GM23338 (cell line): ENCODE measurements around the gene PLPP4. TPM values are rescaled to one million over a fixed set of nuclear protein-coding genes. Genes with fewer than 3 reads are reported as not detected.

Experiments
- ATAC-seq: fragments of 200-7000 bp; cut with Tn5 transposase; 3 replicates; pipeline ENCODE4 v1.9.1; 2020
- DNase-seq: peaks from one replicate; pipeline ENCODE4 v3.0.0-alpha.2; 2015; ENCODE audit warnings: low spot score
- H2AFZ ChIP-seq: fragments of 200-600 bp; sonication (generic); 2 replicates; pipeline ENCODE4 v1.8.0; 2016; ENCODE audit warnings: antibody characterized with exemption, mild to moderate bottlenecking, moderate library complexity
- H3F3A ChIP-seq: fragments of 200-600 bp; sonication (generic); replicated peaks from 2 replicates; pipeline ENCODE4 v1.8.0; 2017; ENCODE audit warnings: antibody characterized with exemption, mixed run types, low read depth
- H3K27ac ChIP-seq: fragments of 200-600 bp; sonication (generic); 2 replicates; pipeline ENCODE4 v1.6.1; 2016; ENCODE audit warnings: low read depth
- H3K27me3 ChIP-seq: fragments of 200-600 bp; sonication (generic); 2 replicates; pipeline ENCODE4 v1.8.0; 2016; ENCODE audit warnings: mild to moderate bottlenecking, mixed run types, moderate library complexity; ENCODE audit not compliant: insufficient read depth
- H3K36me3 ChIP-seq: fragments of 200-600 bp; sonication (generic); 2 replicates; pipeline ENCODE4 v1.8.0; 2016; ENCODE audit warnings: mild to moderate bottlenecking; ENCODE audit not compliant: insufficient read depth
- H3K4me1 ChIP-seq: fragments of 200-600 bp; sonication (generic); 2 replicates; pipeline ENCODE4 v1.8.0; 2016; ENCODE audit warnings: mild to moderate bottlenecking, moderate library complexity; ENCODE audit not compliant: insufficient read depth
- H3K4me2 ChIP-seq: fragments of 200-600 bp; sonication (generic); 2 replicates; pipeline ENCODE4 v1.7.1; 2017; ENCODE audit warnings: mixed run types
- H3K4me3 ChIP-seq: fragments of 200-600 bp; sonication (generic); 2 replicates; pipeline ENCODE4 v1.6.1; 2016; ENCODE audit warnings: mixed run types
- H3K79me2 ChIP-seq: fragments of 200-600 bp; sonication (generic); replicated peaks from 2 replicates; pipeline ENCODE4 v1.8.0; 2017; ENCODE audit warnings: mild to moderate bottlenecking; ENCODE audit not compliant: insufficient read depth
- H3K9me2 ChIP-seq: fragments of 200-600 bp; sonication (generic); 2 replicates; pipeline ENCODE4 v1.8.0; 2017; ENCODE audit not compliant: insufficient read depth
- H4K20me1 ChIP-seq: fragments of 200-600 bp; sonication (generic); replicated peaks from 2 replicates; pipeline ENCODE4 v1.8.0; 2017; ENCODE audit warnings: mild to moderate bottlenecking; ENCODE audit not compliant: insufficient read depth
- H3K27ac Mint-ChIP-seq: 2 replicates; pipeline ENCODE4 v1.8.0; 2020; ENCODE audit warnings: inconsistent platforms, mild to moderate bottlenecking, moderate library complexity, mixed read lengths
- H3K27me3 Mint-ChIP-seq: 3 replicates; pipeline ENCODE4 v1.8.0; 2022; ENCODE audit warnings: low read depth, mild to moderate bottlenecking, moderate library complexity, mixed read lengths, inconsistent platforms; ENCODE audit not compliant: insufficient read depth, poor library complexity
- H3K36me3 Mint-ChIP-seq: 3 replicates; pipeline ENCODE4 v1.8.0; 2021; ENCODE audit warnings: low read depth, mild to moderate bottlenecking, inconsistent platforms, moderate library complexity, mixed read lengths
- H3K4me1 Mint-ChIP-seq: 3 replicates; pipeline ENCODE4 v1.8.0; 2020; ENCODE audit warnings: mild to moderate bottlenecking, inconsistent platforms, mixed read lengths
- H3K4me3 Mint-ChIP-seq: 3 replicates; pipeline ENCODE4 v1.8.0; 2021; ENCODE audit warnings: moderate library complexity, mild to moderate bottlenecking, inconsistent platforms, mixed read lengths
- H3K9me3 Mint-ChIP-seq: 3 replicates; pipeline ENCODE4 v1.8.0; 2020; ENCODE audit warnings: moderate library complexity, mild to moderate bottlenecking, inconsistent platforms, mixed read lengths
- CREB1 ChIP-seq: fragments of 250-450 bp; sonication (Bioruptor Pico); IDR thresholded peaks from 2 replicates; pipeline ENCODE4 v1.5.0; 2020; ENCODE audit warnings: low read depth, mild to moderate bottlenecking, moderate library complexity
- CTCF ChIP-seq, 2 experiments: fragments of 200-600 bp in 1 of 2; sonication (generic) in 1 of 2; conservative IDR thresholded peaks; 2 replicates each; pipeline versions ENCODE4 v1.5.1 to v1.6.1; 2016 to 2017; ENCODE audit warnings: antibody characterized with exemption in 2 of 2, low read depth in 2 of 2, mild to moderate bottlenecking in 2 of 2, moderate library complexity in 1 of 2
- ETS1 ChIP-seq: IDR thresholded peaks from 2 replicates; pipeline ENCODE4 v1.6.1; 2016; ENCODE audit warnings: antibody characterized with exemption
- EZH2 ChIP-seq: fragments of 200-600 bp; sonication (generic); IDR thresholded peaks from one replicate; pipeline ENCODE4 v1.8.0; 2017; ENCODE audit warnings: antibody characterized with exemption, mild to moderate bottlenecking, low read depth; ENCODE audit not compliant: unreplicated experiment
- EZH2phosphoT487 ChIP-seq: fragments of 200-600 bp; sonication (generic); IDR thresholded peaks from one replicate; pipeline ENCODE4 v1.8.1; 2018; ENCODE audit warnings: antibody characterized with exemption; ENCODE audit not compliant: unreplicated experiment
- JUNB ChIP-seq: IDR thresholded peaks from one replicate; pipeline ENCODE4 v1.6.1; 2016; ENCODE audit warnings: antibody characterized with exemption; ENCODE audit not compliant: unreplicated experiment
- NANOG ChIP-seq: IDR thresholded peaks from 2 replicates; pipeline ENCODE4 v1.6.1; 2016; ENCODE audit warnings: antibody characterized with exemption, borderline replicate concordance
- POLR2AphosphoS5 ChIP-seq: IDR thresholded peaks from 2 replicates; pipeline ENCODE4 v1.6.1; 2016; ENCODE audit warnings: antibody characterized with exemption, low read depth
- REST ChIP-seq: IDR thresholded peaks from one replicate; pipeline ENCODE4 v1.6.1; 2018; ENCODE audit warnings: antibody characterized with exemption; ENCODE audit not compliant: unreplicated experiment
- ZNF331 ChIP-seq: fragments of 250-450 bp; sonication (Bioruptor Pico); IDR thresholded peaks from 2 replicates; pipeline ENCODE4 v1.5.0; 2020; ENCODE audit warnings: low read depth, mild to moderate bottlenecking, moderate library complexity
- polyA plus RNA-seq: library from polyadenylated mRNA; unstranded; fragments of >200 nt; fragmentation: Nextera tagmentation; extraction: Ambion mirVana; gene quantifications from 2 replicates; pipeline ENCODE4 v1.2.1, GENCODE V29; 2016
- total RNA-seq: library from RNA; depleted of rRNA; stranded (reverse); fragments of >200 nt; shearing (Covaris generic); gene quantifications from 2 replicates; pipeline ENCODE4 v1.2.3, GENCODE V29; 2014

The PLPP4 gene
- total and polyA plus RNA-seq, 2 experiments from 2014 or later = 0.24 to 0.31 TPM

GRCh38 chr10:120578134-120578533 lies 121.1 kb downstream of the PLPP4 start:
- DNase-seq (no peak), ATAC-seq (no peak)
- TF ChIP-seq NANOG = no peak
- TF ChIP-seq REST = no peak
- TF ChIP-seq CTCF (conservative IDR thresholded peaks at IDR 0.05; ENCODE audit: low read depth in 2 of 2) = no peak
- TF ChIP-seq CREB1 (CRISPR knock-in tag) = no peak
- TF ChIP-seq POLR2AphosphoS5 = no peak
- no peak for TF ChIP-seq ETS1
- TF ChIP-seq EZH2 = no peak
- TF ChIP-seq ZNF331 = no peak
- TF ChIP-seq EZH2phosphoT487 = no peak
- no peaks in the 10 kb centered on the region; the same call in 2 of the 3 replicates for H3K9me3 Mint-ChIP-seq
- Histone ChIP-seq H3F3A (no peaks in the 10 kb centered on the region), H3K79me2 (no peaks in the 10 kb centered on the region), H3K4me3 (no peak overlapping the region), H3K9me2 (peaks cover 4% of the 10 kb centered on the region; the same call in 1 of the 2 replicates), H3K36me3 (no peaks in the 10 kb centered on the region), H4K20me1 (no peaks in the 10 kb centered on the region), H2AFZ (no peak overlapping the region), H3K4me2 (no peak overlapping the region), H3K27me3 (no peaks in the 10 kb centered on the region), H3K27ac (no peak overlapping the region), H3K4me1 (no peaks in the 10 kb centered on the region)
- H3K36me3 Mint-ChIP-seq = no peaks in the 10 kb centered on the region
- peaks cover 11% of the 10 kb centered on the region for H3K4me1 Mint-ChIP-seq
- no peak overlapping the region for H3K4me3 Mint-ChIP-seq
- H3K27me3 Mint-ChIP-seq = peaks cover 3% of the 10 kb centered on the region
- no peak overlapping the region for H3K27ac Mint-ChIP-seq

GRCh38 chr10:120578890-120579289 lies 121.9 kb downstream of the PLPP4 start:
- Histone ChIP-seq H3F3A (no peaks in the 10 kb centered on the region), H2AFZ (no peak overlapping the region), H4K20me1 (no peaks in the 10 kb centered on the region), H3K4me2 (no peak overlapping the region), H3K4me1 (no peaks in the 10 kb centered on the region), H3K27me3 (no peaks in the 10 kb centered on the region), H3K4me3 (no peak overlapping the region), H3K9me2 (peaks cover 4% of the 10 kb centered on the region; the same call in 1 of the 2 replicates), H3K36me3 (no peaks in the 10 kb centered on the region), H3K79me2 (no peaks in the 10 kb centered on the region), H3K27ac (no peak overlapping the region)
- ATAC-seq (peak; percentile 45; the same call in 2 of the 3 replicates), DNase-seq (peak; percentile 43)
- Mint-ChIP-seq H3K27ac (no peak overlapping the region), H3K9me3 (no peaks in the 10 kb centered on the region; the same call in 2 of the 3 replicates), H3K36me3 (no peaks in the 10 kb centered on the region), H3K27me3 (peaks cover 3% of the 10 kb centered on the region), H3K4me1 (peaks cover 11% of the 10 kb centered on the region), H3K4me3 (no peak overlapping the region)
- TF ChIP-seq CTCF (conservative IDR thresholded peaks at IDR 0.05; ENCODE audit: low read depth in 2 of 2) (peak; percentile 20 to 27; a peak in 3 of 4 replicates), JUNB (no peak), REST (no peak)
